GM10248 (cell line): ENCODE measurements around the gene CEP72.

Source experiments
- CTCF ChIA-PET: fragments of 300-600 bp; sonication (Branson Sonifier 250); formaldehyde crosslinking; extraction: SDS; loops from one replicate; lab custom pipeline; 2021; ENCODE audit warnings: antibody characterized with exemption; lab: Yijun Ruan, JAX
- POLR2A ChIA-PET: fragments of 350-650 bp; sonication (Branson Sonifier 250); formaldehyde crosslinking; extraction: SDS; loops from one replicate; lab custom pipeline; 2020; ENCODE audit warnings: antibody characterized with exemption; lab: Yijun Ruan, JAX
- DNase-seq: peaks from one replicate; pipeline ENCODE4 v3.0.0; 2012; ENCODE audit errors: extremely low spot score
- CTCF ChIP-seq: IDR thresholded peaks from 2 replicates; pipeline ENCODE4 v1.5.1; 2012; ENCODE audit warnings: mild to moderate bottlenecking, low read depth; ENCODE audit errors: extremely low read depth, missing control alignments, control extremely low read depth

Gene CEP72

DNA sequence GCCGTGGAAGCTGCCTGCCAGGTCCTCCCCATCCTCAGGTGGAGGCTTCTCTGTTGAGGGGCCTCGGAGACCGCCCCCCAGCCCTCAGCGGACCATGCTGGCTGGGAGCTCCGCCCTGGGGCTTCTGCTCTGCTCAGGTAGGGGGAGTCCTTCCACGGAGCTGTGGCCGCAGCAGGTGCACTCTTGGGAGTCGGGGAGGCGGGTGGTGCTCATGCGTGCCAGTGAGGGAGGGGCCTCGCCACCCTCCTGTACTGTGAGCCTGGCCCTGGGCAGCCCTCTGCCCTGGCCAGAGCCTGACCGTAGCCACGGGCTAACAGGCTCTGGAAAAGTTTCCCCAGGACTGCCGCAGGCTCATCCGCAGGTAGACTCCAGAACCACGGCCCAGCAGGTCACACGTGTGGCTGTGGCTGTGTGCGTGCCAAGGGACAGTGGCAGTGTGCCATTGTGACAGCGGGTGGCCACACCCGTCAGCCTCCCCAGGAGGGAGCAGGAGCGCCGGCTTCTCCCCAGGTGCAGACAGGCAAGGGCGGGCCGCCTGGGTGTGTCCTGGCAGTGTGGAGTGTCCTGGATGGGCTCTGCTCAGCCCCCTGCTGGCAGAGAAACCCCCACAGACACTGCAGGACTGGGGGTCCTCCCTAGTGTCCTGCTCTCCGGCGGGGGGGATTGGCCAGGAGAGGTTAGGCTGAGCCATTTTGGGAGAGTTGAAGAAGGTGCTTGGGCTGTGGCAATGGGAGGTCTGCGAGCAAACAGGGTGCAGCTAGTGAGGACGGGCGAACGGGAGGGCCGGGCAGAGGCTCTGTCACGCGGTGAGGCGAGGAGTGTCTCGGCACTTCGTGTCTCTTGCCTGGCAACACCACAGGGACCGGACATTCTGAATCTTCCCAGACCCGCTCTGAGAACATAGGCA is 51.5 kb downstream of the CEP72 start:
- no peak for TF ChIP-seq CTCF
- CTCF ChIA-PET, result interaction anchor here (1.0 kb wide), 1 partner anchor 347 kb away, joined by 3 read pairs; no protein-coding TSS in a partner anchor
- no peak for DNase-seq
- POLR2A ChIA-PET, result no interaction called here

GRCh38 chr5:664343-664993 is 52.3 kb downstream of the CEP72 start:
- DNase-seq, result no peak
- CTCF ChIA-PET, result interaction anchor here (1.0 kb wide), 1 partner anchor 347 kb away, joined by 3 read pairs; no protein-coding TSS in a partner anchor
- no peak for TF ChIP-seq CTCF
- POLR2A ChIA-PET, result no interaction called here

DNA sequence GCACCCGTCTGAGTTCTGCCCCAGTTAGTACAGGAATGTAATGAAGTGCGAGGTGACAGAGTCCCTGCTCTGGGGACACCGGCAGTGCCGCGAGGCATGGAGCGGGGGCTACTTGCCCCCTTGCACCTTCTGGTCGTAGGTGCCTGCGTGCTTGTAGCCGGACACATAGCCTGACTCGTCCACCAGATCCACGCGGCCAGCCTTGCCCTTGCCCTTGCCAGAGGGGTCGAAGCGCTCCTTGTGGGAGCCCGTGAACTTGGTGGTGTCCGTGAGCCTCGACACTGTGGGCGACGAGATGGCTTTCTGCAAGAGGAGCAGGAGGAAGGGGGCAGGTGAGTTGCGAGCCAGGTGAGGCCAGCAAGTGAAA is 52.8 kb downstream of the CEP72 start:
- no peak for TF ChIP-seq CTCF
- ChIA-PET POLR2A (no interaction called here), CTCF (interaction anchor here (1.0 kb wide), 1 partner anchor 348 kb away, joined by 3 read pairs; no protein-coding TSS in a partner anchor)
- no peak for DNase-seq

- no peak for TF ChIP-seq CTCF
- CTCF ChIA-PET, result no interaction called here
- POLR2A ChIA-PET, result interaction anchor here (0.6 kb wide), 1 partner anchor 526 kb away, joined by 6 read pairs; no protein-coding TSS in a partner anchor
- no peak for DNase-seq
Observed at GRCh38 chr5:665541-665955, 53.4 kb downstream of the CEP72 start.

GRCh38 chr5:665956-666711 is 54.0 kb downstream of the CEP72 start:
- TF ChIP-seq CTCF, result no peak
- ChIA-PET POLR2A (interaction anchor here (0.6 kb wide), 1 partner anchor 527 kb away, joined by 6 read pairs; no protein-coding TSS in a partner anchor), CTCF (interaction anchor here (1.0 kb wide), 2 partner anchors 237 to 239 kb away, joined by 3 to 4 read pairs; no protein-coding TSS in a partner anchor)
- no peak for DNase-seq

GRCh38 chr5:666816-667498 is 54.8 kb downstream of the CEP72 start:
- TF ChIP-seq CTCF, result no peak
- DNase-seq, result no peak
- ChIA-PET POLR2A (no interaction called here), CTCF (interaction anchor here (1.0 kb wide), 2 partner anchors 236 to 238 kb away, joined by 3 to 4 read pairs; no protein-coding TSS in a partner anchor)
